Upper lobe of left lung (tissue), 6 donors: ENCODE data around the gene GNPTG. TPM values are rescaled to one million over a fixed set of nuclear protein-coding genes. Genes with fewer than 3 reads are reported as not detected.

Source experiments
- ATAC-seq, 2 donors: fragments of 200-7000 bp; cut with Tn5 transposase; one replicate each; pipeline ENCODE4 v1.9.1; 2022; ENCODE audit warnings: mild to moderate bottlenecking in 2 of 2, moderate library complexity in 2 of 2; ENCODE audit not compliant: low FRiP score in 2 of 2
- DNase-seq, 2 donors: peaks; one replicate each; pipeline ENCODE4 v3.0.0-alpha.2; 2019 to 2020
- H3K27ac ChIP-seq, 4 donors: fragments of 200-600 bp; sonication (generic); one replicate each; pipeline ENCODE4 v1.5.1; 2016 to 2019
- H3K27me3 ChIP-seq, 4 donors: fragments of 200-600 bp; sonication (generic); one replicate each; pipeline ENCODE4 v1.5.1; 2017 to 2019
- H3K36me3 ChIP-seq, 4 donors: fragments of 200-600 bp; sonication (generic); one replicate each; pipeline ENCODE4 v1.5.1; 2016 to 2019
- H3K4me1 ChIP-seq, 4 donors: fragments of 200-600 bp; sonication (generic); one replicate each; pipeline ENCODE4 v1.5.1; 2018 to 2019
- H3K4me3 ChIP-seq, 4 donors: fragments of 200-600 bp; sonication (generic); one replicate each; pipeline ENCODE4 v1.5.1; 2017 to 2019; ENCODE audit warnings: mild to moderate bottlenecking in 2 of 4, moderate library complexity in 1 of 4
- H3K9me3 ChIP-seq, 4 donors: fragments of 200-600 bp; sonication (generic); one replicate each; pipeline ENCODE4 v1.5.1; 2018 to 2019
- CTCF ChIP-seq, 6 experiments: fragments of 450-650 bp in 4 of 6; fragments of 200-600 bp in 2 of 6; sonication (generic) in 2 of 6; IDR thresholded peaks; one replicate each; pipeline ENCODE4 v1.5.1; 2016 to 2019; ENCODE audit warnings: antibody characterized with exemption in 6 of 6
- EP300 ChIP-seq, 4 donors: sonication (generic); formaldehyde crosslinking; IDR thresholded peaks; one replicate each; pipeline ENCODE4 v1.5.1; 2017; ENCODE audit warnings: antibody characterized with exemption in 4 of 4, control low read depth in 2 of 4
- POLR2A ChIP-seq, 4 donors: fragments of 450-650 bp; IDR thresholded peaks; one replicate each; pipeline ENCODE4 v1.5.1; 2016 to 2017; ENCODE audit warnings: antibody characterized with exemption in 4 of 4, mild to moderate bottlenecking in 2 of 4
- POLR2AphosphoS5 ChIP-seq, 2 donors: sonication (generic); formaldehyde crosslinking; IDR thresholded peaks; one replicate each; pipeline ENCODE4 v1.5.1; 2017; ENCODE audit warnings: antibody characterized with exemption in 2 of 2
- WGBS, 2 donors: methylation state at CpG; one replicate each; pipeline ENCODE4 v1.1.5; 2017 to 2018; 5-methylcytosine and 5-hydroxymethylcytosine counted together
- total RNA-seq, 6 donors: library from RNA; depleted of rRNA in 4 of 6; stranded (reverse); fragments of >200 nt in 4 of 6; gene quantifications; one replicate each; pipeline versions ENCODE4 v1.1.0 to v1.2.1, GENCODE V29; 2016 to 2021
- donor health status: DM: no; HTN: no; CAD: no; lungs with moderate emphysema.
- donor health status: DM: no; HTN: yes; CAD: no; lungs with severe emphysema.

GNPTG gene
- total RNA-seq, 6 donors from 2014 or later, result 32.8 to 106 (median 93.0) TPM

- no peaks in the 10 kb centered on the region for H3K4me1 ChIP-seq
- no peak overlapping the region for H3K4me3 ChIP-seq
- 90% methylated on average over 14 to 22 of the region's 22 CpGs for WGBS, 2 donors
- H3K27ac ChIP-seq, result no peak overlapping the region
- DNase-seq, result peak in 1 of 2 donors; percentile 71
- ATAC-seq, result no peak
- H3K9me3 ChIP-seq, result no peaks in the 10 kb centered on the region
- peaks cover 11 to 87% (median 66%) of the 10 kb centered on the region in 4 donors for H3K36me3 ChIP-seq
- TF ChIP-seq POLR2A (IDR thresholded peaks at IDR 0.05), result no peak
- no peak for TF ChIP-seq POLR2AphosphoS5 (IDR thresholded peaks at IDR 0.05)
- TF ChIP-seq CTCF (IDR thresholded peaks at IDR 0.05), result no peak
- no peak for TF ChIP-seq EP300 (IDR thresholded peaks at IDR 0.05)
- no peaks in the 10 kb centered on the region for H3K27me3 ChIP-seq
Observed at GRCh38 chr16:1364510-1364909, 12.8 kb downstream of the GNPTG start.

GRCh38 chr16:1366060-1366711 lies 14.5 kb downstream of the GNPTG start:
- TF ChIP-seq EP300 (IDR thresholded peaks at IDR 0.05) (no peak), POLR2AphosphoS5 (IDR thresholded peaks at IDR 0.05) (no peak), POLR2A (IDR thresholded peaks at IDR 0.05) (no peak), CTCF (IDR thresholded peaks at IDR 0.05) (no peak)
- H3K36me3 ChIP-seq, result peaks cover 16 to 83% (median 67%) of the 10 kb centered on the region in 4 donors
- no peaks in the 10 kb centered on the region for H3K4me1 ChIP-seq
- H3K4me3 ChIP-seq, result no peak overlapping the region
- ATAC-seq (peak in 1 of 2 donors; percentile 18), DNase-seq (peak in 1 of 2 donors; percentile 71)
- H3K27ac ChIP-seq, result no peak overlapping the region
- no peaks in the 10 kb centered on the region for H3K27me3 ChIP-seq
- H3K9me3 ChIP-seq, result no peaks in the 10 kb centered on the region
- whole genome bisulfite sequencing, 2 donors, result 85 to 91% methylated on average over 15 to 21 of the region's 29 CpGs

GRCh38 chr16:1366712-1367299 lies 15.1 kb downstream of the GNPTG start:
- Histone ChIP-seq H3K27me3 (no peaks in the 10 kb centered on the region), H3K27ac (no peak overlapping the region), H3K36me3 (peaks cover 19 to 83% (median 67%) of the 10 kb centered on the region in 4 donors), H3K9me3 (no peaks in the 10 kb centered on the region), H3K4me3 (no peak overlapping the region), H3K4me1 (no peaks in the 10 kb centered on the region)
- WGBS, 2 donors, result 88 to 92% methylated on average over 21 to 22 of the region's 24 CpGs
- TF ChIP-seq CTCF (IDR thresholded peaks at IDR 0.05), result no peak
- TF ChIP-seq POLR2A (IDR thresholded peaks at IDR 0.05), result no peak
- no peak for TF ChIP-seq EP300 (IDR thresholded peaks at IDR 0.05)
- TF ChIP-seq POLR2AphosphoS5 (IDR thresholded peaks at IDR 0.05), result no peak
- no peak for ATAC-seq
- peak in 1 of 2 donors; percentile 77 for DNase-seq

GRCh38 chr16:1367486-1368174 lies 15.9 kb downstream of the GNPTG start:
- 91 to 100% methylated on average over 4 to 22 of the region's 27 CpGs for WGBS, 2 donors
- Histone ChIP-seq H3K4me1 (no peaks in the 10 kb centered on the region), H3K27me3 (no peaks in the 10 kb centered on the region), H3K27ac (no peak overlapping the region), H3K36me3 (peaks cover 14 to 75% (median 59%) of the 10 kb centered on the region in 4 donors), H3K9me3 (no peaks in the 10 kb centered on the region), H3K4me3 (no peak overlapping the region)
- DNase-seq (peak in 1 of 2 donors; percentile 58), ATAC-seq (no peak)
- no peak for TF ChIP-seq CTCF (IDR thresholded peaks at IDR 0.05)
- no peak for TF ChIP-seq POLR2A (IDR thresholded peaks at IDR 0.05)
- no peak for TF ChIP-seq EP300 (IDR thresholded peaks at IDR 0.05)
- no peak for TF ChIP-seq POLR2AphosphoS5 (IDR thresholded peaks at IDR 0.05)
